Gastroesophageal sphincter (tissue), 4 donors: ENCODE results near the gene JSRP1. TPM values are rescaled to one million over a fixed set of nuclear protein-coding genes. Genes with fewer than 3 reads are reported as not detected.

ENCODE experiments used
- ATAC-seq: fragments of 150-250 bp; one replicate; pipeline ENCODE4 v1.9.1; 2016; ENCODE audit warnings: mild to moderate bottlenecking, moderate library complexity
- H3K27ac ChIP-seq, 4 donors: fragments of 200-600 bp; sonication (generic) in 3 of 4; 1 replicate in 3 of 4; 2 replicates in 1 of 4; pipeline ENCODE4 v1.5.1; 2016 to 2019
- H3K27me3 ChIP-seq: fragments of 200-600 bp; sonication (generic); one replicate; pipeline ENCODE4 v1.5.1; 2019
- H3K36me3 ChIP-seq, 2 donors: fragments of 200-600 bp; sonication (generic); one replicate each; pipeline ENCODE4 v1.5.1; 2019; ENCODE audit warnings: control low read depth in 1 of 2
- H3K4me1 ChIP-seq, 3 donors: fragments of 200-600 bp; sonication (generic); 1 replicate in 2 of 3; 2 replicates in 1 of 3; pipeline ENCODE4 v1.5.1; 2016 to 2019; ENCODE audit warnings: control low read depth in 2 of 3
- H3K4me3 ChIP-seq, 2 donors: fragments of 200-600 bp; sonication (generic); one replicate each; pipeline ENCODE4 v1.5.1; 2019; ENCODE audit warnings: mild to moderate bottlenecking in 1 of 2, moderate library complexity in 1 of 2
- H3K9me3 ChIP-seq, 3 donors: fragments of 200-600 bp; sonication (generic); one replicate each; pipeline ENCODE4 v1.5.1; 2017 to 2019; ENCODE audit warnings: control low read depth in 2 of 3
- EP300 ChIP-seq: sonication (generic); formaldehyde crosslinking; IDR thresholded peaks from one replicate; pipeline ENCODE4 v1.6.1; 2017; ENCODE audit warnings: antibody characterized with exemption, mild to moderate bottlenecking
- POLR2A ChIP-seq, 2 donors: fragments of 450-650 bp; IDR thresholded peaks; one replicate each; pipeline ENCODE4 v1.6.1; 2017; ENCODE audit warnings: antibody characterized with exemption in 2 of 2, mild to moderate bottlenecking in 2 of 2, moderate library complexity in 1 of 2
- POLR2AphosphoS5 ChIP-seq: sonication (generic); formaldehyde crosslinking; IDR thresholded peaks from one replicate; pipeline ENCODE4 v1.6.1; 2017; ENCODE audit warnings: antibody characterized with exemption
- WGBS, 2 donors: methylation state at CpG; one replicate each; pipeline ENCODE4 v1.1.5; 2018; ENCODE audit warnings: low coverage in 1 of 2; 5-methylcytosine and 5-hydroxymethylcytosine counted together
- total RNA-seq, 4 donors: library from RNA; depleted of rRNA; stranded (reverse); fragments of >200 nt; gene quantifications; one replicate each; pipeline ENCODE4 v1.1.0, GENCODE V29; 2016
- TF ChIP-seq, protein P1 (sequence below), 4 experiments: fragments of 200-600 bp in 2 of 4; fragments of 450-650 bp in 2 of 4; sonication (generic) in 1 of 4; IDR thresholded peaks; one replicate each; pipeline ENCODE4 v1.5.1; 2017 to 2019; ENCODE audit warnings: antibody characterized with exemption in 4 of 4, mild to moderate bottlenecking in 2 of 4, moderate library complexity in 2 of 4

JSRP1 gene
- total RNA-seq, 4 donors from 2014 or later = 0.37 TPM; not detected in 3

DNA sequence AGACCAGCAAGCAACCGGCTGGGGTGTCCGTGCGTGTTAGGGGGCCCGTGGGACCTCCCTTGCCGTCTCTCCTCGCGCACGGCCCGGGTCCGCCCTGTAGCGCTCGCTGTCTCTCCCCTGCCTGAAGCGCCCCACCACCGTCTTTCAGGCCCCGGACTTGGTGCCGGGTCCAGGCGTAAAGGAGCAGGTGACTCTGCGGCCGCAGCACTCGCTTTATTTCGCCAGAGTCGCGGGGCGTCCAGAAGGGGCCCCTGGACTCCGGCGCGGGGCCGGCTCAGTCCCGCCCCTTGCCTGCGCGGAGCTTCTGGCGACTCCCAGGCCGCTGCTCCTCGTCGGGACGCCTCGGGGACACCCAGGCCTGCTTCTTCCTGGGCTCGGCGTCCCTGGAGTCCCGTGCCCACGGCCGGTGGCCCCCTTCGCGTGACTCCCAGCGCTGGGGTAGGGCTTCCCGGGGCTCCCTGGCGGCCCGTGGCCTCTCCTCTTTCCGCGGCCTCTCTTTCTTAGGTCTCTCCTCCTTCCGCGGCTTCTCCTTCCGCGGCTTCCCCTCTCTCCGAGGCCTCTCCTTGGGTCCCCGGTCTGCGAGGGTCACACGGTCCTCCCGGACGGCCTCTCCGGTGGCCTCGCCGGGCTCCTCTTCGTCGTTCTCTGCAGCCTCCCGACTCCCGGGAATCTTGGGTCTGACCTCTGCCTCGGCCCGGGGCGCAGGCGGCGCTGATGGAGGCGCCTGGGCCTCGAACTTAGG is 4.0 kb downstream of the JSRP1 start:
- ATAC-seq = no peak
- H3K9me3 ChIP-seq = no peaks in the 10 kb centered on the region
- 8% methylated on average over 45 of the region's 74 CpGs; no CpG with 5 or more reads in 1 of the 2 donors for WGBS, 2 donors
- TF ChIP-seq EP300 (no peak), POLR2AphosphoS5 (no peak), POLR2A (IDR thresholded peaks at IDR 0.05) (no peak)
- TF ChIP-seq, protein P1, sequence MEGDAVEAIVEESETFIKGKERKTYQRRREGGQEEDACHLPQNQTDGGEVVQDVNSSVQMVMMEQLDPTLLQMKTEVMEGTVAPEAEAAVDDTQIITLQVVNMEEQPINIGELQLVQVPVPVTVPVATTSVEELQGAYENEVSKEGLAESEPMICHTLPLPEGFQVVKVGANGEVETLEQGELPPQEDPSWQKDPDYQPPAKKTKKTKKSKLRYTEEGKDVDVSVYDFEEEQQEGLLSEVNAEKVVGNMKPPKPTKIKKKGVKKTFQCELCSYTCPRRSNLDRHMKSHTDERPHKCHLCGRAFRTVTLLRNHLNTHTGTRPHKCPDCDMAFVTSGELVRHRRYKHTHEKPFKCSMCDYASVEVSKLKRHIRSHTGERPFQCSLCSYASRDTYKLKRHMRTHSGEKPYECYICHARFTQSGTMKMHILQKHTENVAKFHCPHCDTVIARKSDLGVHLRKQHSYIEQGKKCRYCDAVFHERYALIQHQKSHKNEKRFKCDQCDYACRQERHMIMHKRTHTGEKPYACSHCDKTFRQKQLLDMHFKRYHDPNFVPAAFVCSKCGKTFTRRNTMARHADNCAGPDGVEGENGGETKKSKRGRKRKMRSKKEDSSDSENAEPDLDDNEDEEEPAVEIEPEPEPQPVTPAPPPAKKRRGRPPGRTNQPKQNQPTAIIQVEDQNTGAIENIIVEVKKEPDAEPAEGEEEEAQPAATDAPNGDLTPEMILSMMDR (IDR thresholded peaks at IDR 0.05) = no peak
- H3K27me3 ChIP-seq = peaks cover 71% of the 10 kb centered on the region
- H3K27ac ChIP-seq = no peak overlapping the region
- H3K36me3 ChIP-seq = peaks cover 0 to 25% of the 10 kb centered on the region in 2 donors
- H3K4me1 ChIP-seq = peaks cover 0 to 48% (median 33%) of the 10 kb centered on the region in 3 donors
- peak overlapping the region in 1 of 2 donors; percentile 28 for H3K4me3 ChIP-seq

DNA sequence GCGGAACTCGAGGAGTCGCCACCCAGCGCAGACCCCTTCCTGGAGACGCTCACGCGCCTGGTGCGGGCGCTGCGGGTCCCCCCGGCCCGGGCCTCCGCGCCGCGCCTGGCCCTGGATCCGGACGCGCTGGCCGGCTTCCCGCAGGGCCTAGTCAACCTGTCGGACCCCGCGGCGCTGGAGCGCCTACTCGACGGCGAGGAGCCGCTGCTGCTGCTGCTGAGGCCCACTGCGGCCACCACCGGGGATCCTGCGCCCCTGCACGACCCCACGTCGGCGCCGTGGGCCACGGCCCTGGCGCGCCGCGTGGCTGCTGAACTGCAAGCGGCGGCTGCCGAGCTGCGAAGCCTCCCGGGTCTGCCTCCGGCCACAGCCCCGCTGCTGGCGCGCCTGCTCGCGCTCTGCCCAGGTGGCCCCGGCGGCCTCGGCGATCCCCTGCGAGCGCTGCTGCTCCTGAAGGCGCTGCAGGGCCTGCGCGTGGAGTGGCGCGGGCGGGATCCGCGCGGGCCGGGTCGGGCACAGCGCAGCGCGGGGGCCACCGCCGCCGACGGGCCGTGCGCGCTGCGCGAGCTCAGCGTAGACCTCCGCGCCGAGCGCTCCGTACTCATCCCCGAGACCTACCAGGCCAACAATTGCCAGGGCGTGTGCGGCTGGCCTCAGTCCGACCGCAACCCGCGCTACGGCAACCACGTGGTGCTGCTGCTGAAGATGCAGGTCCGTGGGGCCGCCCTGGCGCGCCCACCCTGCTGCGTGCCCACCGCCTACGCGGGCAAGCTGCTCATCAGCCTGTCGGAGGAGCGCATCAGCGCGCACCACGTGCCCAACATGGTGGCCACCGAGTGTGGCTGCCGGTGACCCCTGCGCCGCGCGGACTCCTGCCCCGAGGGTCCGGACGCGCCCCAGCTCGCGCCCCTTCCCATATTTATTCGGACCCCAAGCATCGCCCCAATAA is 4.8 kb downstream of the JSRP1 start:
- H3K36me3 ChIP-seq = peaks cover 0 to 34% of the 10 kb centered on the region in 2 donors
- H3K4me1 ChIP-seq = peaks cover 0 to 57% (median 33%) of the 10 kb centered on the region in 3 donors
- no peak for ATAC-seq
- TF ChIP-seq, protein P1 (IDR thresholded peaks at IDR 0.05) = no peak
- TF ChIP-seq POLR2AphosphoS5 (no peak), POLR2A (IDR thresholded peaks at IDR 0.05) (no peak), EP300 (no peak)
- H3K4me3 ChIP-seq = peak overlapping the region in 1 of 2 donors; percentile 28
- H3K9me3 ChIP-seq = no peaks in the 10 kb centered on the region
- H3K27me3 ChIP-seq = peaks cover 71% of the 10 kb centered on the region
- WGBS, 2 donors = no CpG with 5 or more reads among the region's 125 CpGs
- H3K27ac ChIP-seq = no peak overlapping the region

DNA sequence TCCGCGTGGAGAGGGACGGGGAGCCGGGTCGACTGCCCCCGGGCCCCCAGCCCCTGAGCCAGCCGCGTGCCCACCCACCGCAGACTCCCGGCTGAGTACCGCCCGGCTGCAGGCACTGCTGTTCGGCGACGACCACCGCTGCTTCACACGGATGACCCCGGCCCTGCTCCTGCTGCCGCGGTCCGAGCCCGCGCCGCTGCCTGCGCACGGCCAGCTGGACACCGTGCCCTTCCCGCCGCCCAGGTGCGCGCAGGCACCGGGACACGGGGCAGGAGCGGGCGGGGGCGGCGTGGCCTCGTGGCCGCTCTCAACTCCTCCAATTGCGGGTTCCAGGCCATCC is 5.5 kb downstream of the JSRP1 start:
- peaks cover 0 to 40% of the 10 kb centered on the region in 2 donors for H3K36me3 ChIP-seq
- ATAC-seq = no peak
- no peaks in the 10 kb centered on the region for H3K9me3 ChIP-seq
- peak overlapping the region in 1 of 2 donors; percentile 28 for H3K4me3 ChIP-seq
- peaks cover 0 to 58% (median 33%) of the 10 kb centered on the region in 3 donors for H3K4me1 ChIP-seq
- WGBS, 2 donors = no CpG with 5 or more reads among the region's 40 CpGs
- H3K27ac ChIP-seq = no peak overlapping the region
- no peak for TF ChIP-seq POLR2AphosphoS5
- TF ChIP-seq, protein P1 (IDR thresholded peaks at IDR 0.05) = no peak
- no peak for TF ChIP-seq EP300
- TF ChIP-seq POLR2A (IDR thresholded peaks at IDR 0.05) = no peak
- H3K27me3 ChIP-seq = peaks cover 65% of the 10 kb centered on the region

DNA sequence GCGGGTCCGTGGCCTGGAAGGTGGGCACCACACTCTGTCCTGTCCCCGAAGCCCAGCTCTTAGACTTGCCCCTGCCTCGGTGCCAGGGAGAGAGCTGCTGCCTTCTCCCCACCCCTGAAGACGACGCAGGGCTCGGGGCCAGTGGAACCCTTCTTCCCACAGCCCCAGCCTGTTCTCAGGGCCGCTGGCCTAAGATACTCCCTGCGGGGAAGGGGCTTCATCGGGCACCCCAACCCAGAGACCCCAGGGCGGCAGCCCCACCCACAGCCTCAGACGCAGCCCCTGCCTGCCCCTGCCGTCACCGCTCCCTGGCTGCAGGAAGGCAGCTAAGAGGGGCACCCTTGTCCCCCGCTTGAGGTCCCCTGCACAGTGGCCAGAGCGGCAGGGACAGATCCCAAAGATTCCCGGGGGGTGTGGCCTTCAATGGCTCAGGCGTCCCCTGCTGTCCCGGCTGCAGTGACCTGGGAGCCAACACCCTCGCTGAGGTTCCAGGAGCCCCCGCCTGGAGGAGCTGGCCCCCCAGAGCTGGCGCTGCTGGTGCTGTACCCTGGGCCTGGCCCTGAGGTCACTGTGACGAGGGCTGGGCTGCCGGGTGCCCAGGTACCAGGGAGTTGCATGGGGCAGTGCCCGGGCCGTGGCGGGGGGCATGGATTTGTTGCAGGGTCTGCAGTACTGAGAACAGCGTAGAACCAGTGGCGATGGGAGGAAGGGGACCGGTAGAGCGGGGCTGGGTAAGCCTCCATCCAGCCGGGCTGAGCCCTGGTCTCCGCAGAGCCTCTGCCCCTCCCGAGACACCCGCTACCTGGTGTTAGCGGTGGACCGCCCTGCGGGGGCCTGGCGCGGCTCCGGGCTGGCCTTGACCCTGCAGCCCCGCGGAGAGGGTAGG is 6.1 kb downstream of the JSRP1 start:
- peaks cover 60% of the 10 kb centered on the region for H3K27me3 ChIP-seq
- peaks cover 0 to 46% of the 10 kb centered on the region in 2 donors for H3K36me3 ChIP-seq
- peaks cover 0 to 58% (median 33%) of the 10 kb centered on the region in 3 donors for H3K4me1 ChIP-seq
- no CpG with 5 or more reads among the region's 43 CpGs for WGBS, 2 donors
- TF ChIP-seq EP300 = no peak
- TF ChIP-seq POLR2AphosphoS5 = peak; percentile 10
- H3K27ac ChIP-seq = no peak overlapping the region
- peak; percentile 6 for ATAC-seq
- no peaks in the 10 kb centered on the region for H3K9me3 ChIP-seq
- H3K4me3 ChIP-seq = no peak overlapping the region
